WTC11 (cell line): ENCODE measurements around the gene SLC1A7. TPM values are rescaled to one million over a fixed set of nuclear protein-coding genes. Genes with fewer than 3 reads are reported as not detected.
"Not testable (repeated sequence)": the region's sequence is repeated elsewhere in the genome, so short reads cannot be mapped to it uniquely, and the experiment has no call there.

Source experiments
- ATAC-seq: fragments of 200-7000 bp; cut with Tn5 transposase; 2 replicates; pipeline ENCODE4 v1.10.0; 2021; ENCODE audit warnings: mild to moderate bottlenecking, moderate library complexity
- CTCF ChIA-PET: fragments of 300-600 bp; sonication (Branson Sonifier 250); formaldehyde crosslinking; loops from one replicate; lab custom pipeline; 2021; ENCODE audit warnings: antibody characterized with exemption; lab: Charles Lee
- POLR2A ChIA-PET: fragments of 350-600 bp; sonication (Branson Sonifier 250); formaldehyde crosslinking; loops from one replicate; lab custom pipeline; 2021; ENCODE audit warnings: antibody characterized with exemption; lab: Charles Lee
- DNase-seq: peaks from one replicate; pipeline ENCODE4 v3.0.0; 2021; ENCODE audit warnings: low spot score
- H3K27ac Mint-ChIP-seq: 2 replicates; pipeline ENCODE4 v1.8.0; 2021; ENCODE audit warnings: mixed read lengths
- H3K27me3 Mint-ChIP-seq: 2 replicates; pipeline ENCODE4 v1.8.0; 2021; ENCODE audit warnings: low read depth, mild to moderate bottlenecking, moderate library complexity, mixed read lengths
- H3K36me3 Mint-ChIP-seq: 2 replicates; pipeline ENCODE4 v1.8.0; 2021; ENCODE audit warnings: mixed read lengths
- H3K4me1 Mint-ChIP-seq: 2 replicates; pipeline ENCODE4 v1.8.0; 2022; ENCODE audit warnings: mixed read lengths
- H3K4me3 Mint-ChIP-seq: 2 replicates; pipeline ENCODE4 v1.8.0; 2021; ENCODE audit warnings: mild to moderate bottlenecking, moderate library complexity, mixed read lengths
- H3K9me3 Mint-ChIP-seq: 2 replicates; pipeline ENCODE4 v1.8.0; 2021; ENCODE audit warnings: mixed read lengths
- AFF4 ChIP-seq: sonication (generic); formaldehyde crosslinking; IDR thresholded peaks from 2 replicates; pipeline ENCODE4 v1.8.1; 2023; ENCODE audit warnings: mild to moderate bottlenecking, missing genetic modification reagents, borderline replicate concordance
- CREB1 ChIP-seq: sonication (generic); formaldehyde crosslinking; IDR thresholded peaks from 2 replicates; pipeline ENCODE4 v1.8.0; 2023; ENCODE audit warnings: mild to moderate bottlenecking, missing genetic modification reagents
- E2F5 ChIP-seq: sonication (generic); formaldehyde crosslinking; IDR thresholded peaks from 2 replicates; pipeline ENCODE4 v1.8.1; 2022; ENCODE audit warnings: mild to moderate bottlenecking, moderate library complexity, missing genetic modification reagents
- FOXP4 ChIP-seq: sonication (generic); formaldehyde crosslinking; IDR thresholded peaks from 2 replicates; pipeline ENCODE4 v1.8.0; 2022; ENCODE audit warnings: mild to moderate bottlenecking, missing genetic modification reagents
- MYBL2 ChIP-seq: sonication (generic); formaldehyde crosslinking; IDR thresholded peaks from 2 replicates; pipeline ENCODE4 v1.8.1; 2023; ENCODE audit warnings: mild to moderate bottlenecking, moderate library complexity, missing genetic modification reagents
- PRDM15 ChIP-seq: sonication (generic); formaldehyde crosslinking; IDR thresholded peaks from 2 replicates; pipeline ENCODE4 v1.8.0; 2022; ENCODE audit warnings: missing genetic modification reagents
- RELA ChIP-seq: sonication (generic); formaldehyde crosslinking; IDR thresholded peaks from 2 replicates; pipeline ENCODE4 v1.8.1; 2022; ENCODE audit warnings: missing genetic modification reagents, mild to moderate bottlenecking, borderline replicate concordance
- ZBTB43 ChIP-seq: sonication (generic); formaldehyde crosslinking; IDR thresholded peaks from 2 replicates; pipeline ENCODE4 v1.8.1; 2023; ENCODE audit warnings: mild to moderate bottlenecking, missing genetic modification reagents
- ZNF416 ChIP-seq: fragments of 250-450 bp; sonication (Bioruptor Pico); IDR thresholded peaks from 2 replicates; pipeline ENCODE4 v1.9.0; 2021; ENCODE audit warnings: mild to moderate bottlenecking, inconsistent platforms
- ZNF532 ChIP-seq: fragments of 250-450 bp; sonication (Bioruptor Pico); IDR thresholded peaks from 2 replicates; pipeline ENCODE4 v1.9.0; 2021; ENCODE audit warnings: mild to moderate bottlenecking, borderline replicate concordance
- total RNA-seq: library from RNA; stranded (reverse); gene quantifications from 3 replicates; pipeline ENCODE4 v1.2.3, GENCODE V29; 2021

The SLC1A7 gene
- total RNA-seq, 1 experiment from 2014 or later = not detected

GRCh38 chr1:53186533-53186932 lies 44.1 kb upstream of the SLC1A7 start:
- CTCF ChIA-PET = interaction anchor here (0.7 to 2.0 kb wide), 20 partner anchors 9 to 343 kb away, joined by 3 to 9 read pairs (median 4); partner anchors contain the start of genes ECHDC2 and ZYG11A
- no peak overlapping the region for H3K4me3 Mint-ChIP-seq
- H3K36me3 Mint-ChIP-seq = no peaks in the 10 kb centered on the region
- POLR2A ChIA-PET = no interaction called here
- no peaks in the 10 kb centered on the region for H3K27me3 Mint-ChIP-seq
- ATAC-seq = no peak
- DNase-seq = no peak
- H3K9me3 Mint-ChIP-seq = no peaks in the 10 kb centered on the region
- H3K4me1 Mint-ChIP-seq = peaks cover 10% of the 10 kb centered on the region
- H3K27ac Mint-ChIP-seq = no peak overlapping the region
- TF ChIP-seq ZBTB43 (no peak), ZNF416 (CRISPR knock-in tag) (no peak), RELA (CRISPR knock-in tag) (no peak), E2F5 (CRISPR knock-in tag) (no peak), CREB1 (CRISPR knock-in tag) (no peak), FOXP4 (no peak), MYBL2 (CRISPR knock-in tag) (no peak), PRDM15 (no peak), AFF4 (CRISPR knock-in tag) (no peak), ZNF532 (CRISPR knock-in tag) (no peak)
- TF ChIP-seq, all 79 proteins: peak for 0

- ATAC-seq, H3K36me3 Mint-ChIP-seq, H3K9me3 Mint-ChIP-seq, H3K27ac Mint-ChIP-seq, DNase-seq, POLR2A ChIA-PET, H3K4me3 Mint-ChIP-seq, H3K27me3 Mint-ChIP-seq: not testable (repeated sequence)
- CTCF ChIA-PET = interaction anchor here (0.6 to 2.0 kb wide), 25 partner anchors 9 to 483 kb away, joined by 3 to 9 read pairs (median 4); partner anchors contain the start of genes ECHDC2 and ZYG11A
- H3K4me1 Mint-ChIP-seq = peaks cover 10% of the 10 kb centered on the region
Measured at GRCh38 chr1:53185955-53186297, 43.5 kb upstream of the SLC1A7 start.
